Panc1 (cell line): ENCODE measurements around the gene FARP1.

Experiments
- POLR2AphosphoS5 ChIP-seq: IDR thresholded peaks from 2 replicates; pipeline ENCODE4 v1.6.1; 2012; ENCODE audit warnings: mild to moderate bottlenecking, low read depth, low read length, moderate library complexity
- TF ChIP-seq, protein P1 (sequence below): fragments of 450-650 bp; IDR thresholded peaks from 2 replicates; pipeline ENCODE4 v1.5.1; 2017; ENCODE audit warnings: mild to moderate bottlenecking

GRCh38 chr13:98269386-98269785, 126.5 kb downstream of the FARP1 start:
- TF ChIP-seq, protein P1, sequence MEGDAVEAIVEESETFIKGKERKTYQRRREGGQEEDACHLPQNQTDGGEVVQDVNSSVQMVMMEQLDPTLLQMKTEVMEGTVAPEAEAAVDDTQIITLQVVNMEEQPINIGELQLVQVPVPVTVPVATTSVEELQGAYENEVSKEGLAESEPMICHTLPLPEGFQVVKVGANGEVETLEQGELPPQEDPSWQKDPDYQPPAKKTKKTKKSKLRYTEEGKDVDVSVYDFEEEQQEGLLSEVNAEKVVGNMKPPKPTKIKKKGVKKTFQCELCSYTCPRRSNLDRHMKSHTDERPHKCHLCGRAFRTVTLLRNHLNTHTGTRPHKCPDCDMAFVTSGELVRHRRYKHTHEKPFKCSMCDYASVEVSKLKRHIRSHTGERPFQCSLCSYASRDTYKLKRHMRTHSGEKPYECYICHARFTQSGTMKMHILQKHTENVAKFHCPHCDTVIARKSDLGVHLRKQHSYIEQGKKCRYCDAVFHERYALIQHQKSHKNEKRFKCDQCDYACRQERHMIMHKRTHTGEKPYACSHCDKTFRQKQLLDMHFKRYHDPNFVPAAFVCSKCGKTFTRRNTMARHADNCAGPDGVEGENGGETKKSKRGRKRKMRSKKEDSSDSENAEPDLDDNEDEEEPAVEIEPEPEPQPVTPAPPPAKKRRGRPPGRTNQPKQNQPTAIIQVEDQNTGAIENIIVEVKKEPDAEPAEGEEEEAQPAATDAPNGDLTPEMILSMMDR: no peak
- no peak for TF ChIP-seq POLR2AphosphoS5
